AG04450 (cell line): ENCODE results near the gene ITGB5. TPM values are rescaled to one million over a fixed set of nuclear protein-coding genes. Genes with fewer than 3 reads are reported as not detected.

Source experiments
- CTCF ChIA-PET: fragments of 300-600, 350-600 bp; formaldehyde crosslinking; extraction: SDS; loops from one replicate; lab custom pipeline; 2022; ENCODE audit warnings: antibody characterized with exemption, inconsistent platforms; lab: Charles Lee
- POLR2A ChIA-PET: fragments of 350-600 bp; formaldehyde crosslinking; extraction: SDS; loops from one replicate; lab custom pipeline; 2021; ENCODE audit warnings: antibody characterized with exemption, inconsistent platforms; lab: Yijun Ruan, JAX
- DNase-seq: peaks from one replicate; pipeline ENCODE4 v3.0.0-alpha.2; 2011; ENCODE audit warnings: low read depth, low spot score
- H3K27ac ChIP-seq: one replicate; pipeline ENCODE4 v1.5.1; 2012; ENCODE audit warnings: low read depth, low read length, control low read depth
- H3K27me3 ChIP-seq: one replicate; pipeline ENCODE4 v1.6.0; 2012; ENCODE audit warnings: low read length; ENCODE audit not compliant: control insufficient read depth, insufficient read depth
- H3K4me3 ChIP-seq: 2 replicates; pipeline ENCODE4 v1.5.1; 2011; ENCODE audit warnings: mild to moderate bottlenecking, low read depth, low read length, control low read depth
- H3K9me3 ChIP-seq: 2 replicates; pipeline ENCODE4 v1.5.1; 2012; ENCODE audit warnings: low read length; ENCODE audit not compliant: control insufficient read depth, insufficient read depth
- CTCF ChIP-seq: IDR thresholded peaks from 2 replicates; pipeline ENCODE4 v1.5.1; 2011; ENCODE audit warnings: low read depth, low read length, control low read depth, inconsistent platforms
- polyA plus RNA-seq: library from polyadenylated mRNA; depleted of rRNA; stranded (reverse); fragments of >200 nt; gene quantifications from 2 replicates; pipeline ENCODE4 v1.2.3, GENCODE V29; 2011

The ITGB5 gene
- polyA plus RNA-seq, 1 experiment = 127 TPM

GRCh38 chr3:124741027-124741426 lies 146.1 kb downstream of the ITGB5 start:
- Histone ChIP-seq H3K27me3 (no peaks in the 10 kb centered on the region), H3K27ac (no peak overlapping the region), H3K9me3 (no peaks in the 10 kb centered on the region), H3K4me3 (no peak overlapping the region)
- POLR2A ChIA-PET = no interaction called here
- no peak for DNase-seq
- CTCF ChIA-PET = interaction anchor here (1.5 kb wide), 1 partner anchor 52 kb away, joined by 3 read pairs; no protein-coding TSS in a partner anchor
- no peak for TF ChIP-seq CTCF

GRCh38 chr3:124731760-124732159 lies 155.4 kb downstream of the ITGB5 start:
- no peak for TF ChIP-seq CTCF
- Histone ChIP-seq H3K9me3 (no peaks in the 10 kb centered on the region), H3K4me3 (no peak overlapping the region), H3K27ac (no peak overlapping the region), H3K27me3 (no peaks in the 10 kb centered on the region)
- CTCF ChIA-PET = interaction anchor here (0.7 to 2.0 kb wide), 6 partner anchors 29 to 245 kb away, joined by 3 to 6 read pairs (median 5); no protein-coding TSS in a partner anchor
- POLR2A ChIA-PET = interaction anchor here (0.7 kb wide), 1 partner anchor 45 kb away, joined by 3 read pairs; no protein-coding TSS in a partner anchor
- no peak for DNase-seq

GRCh38 chr3:124730941-124731297 lies 156.2 kb downstream of the ITGB5 start:
- H3K27ac ChIP-seq = no peak overlapping the region
- H3K9me3 ChIP-seq = no peaks in the 10 kb centered on the region

GRCh38 chr3:124730129-124730940 lies 156.8 kb downstream of the ITGB5 start, which contains the start of gene UMPS:
TSS of gene UMPS (plus strand) at chr3:124730452. CDS start at chr3:124730472, 20 bp downstream.
- TF ChIP-seq CTCF = no peak
- peak; percentile 10 for DNase-seq
- Histone ChIP-seq H3K27ac (no peak within 1 kb of the TSS), H3K9me3 (no peaks in the 10 kb centered on the region), H3K4me3 (peak within 1 kb of the TSS; percentile 99), H3K27me3 (no peaks in the 10 kb centered on the region)
- CTCF ChIA-PET = interaction anchor here (0.9 to 2.6 kb wide), 4 partner anchors 165 to 171 kb away, joined by 3 to 11 read pairs (median 4); no protein-coding TSS in a partner anchor
- POLR2A ChIA-PET = no interaction called here

More at GRCh38 chr3:124730941-124731297, 156.2 kb downstream of the ITGB5 start:
- ChIA-PET POLR2A (no interaction called here), CTCF (interaction anchor here (0.7 to 1.9 kb wide), 5 partner anchors 30 to 170 kb away, joined by 3 to 5 read pairs (median 3); no protein-coding TSS in a partner anchor)
- Histone ChIP-seq H3K4me3 (peak overlapping the region; percentile 99), H3K27me3 (no peaks in the 10 kb centered on the region)
- TF ChIP-seq CTCF = no peak
- no peak for DNase-seq

GRCh38 chr3:124722589-124722988 lies 164.6 kb downstream of the ITGB5 start:
- H3K4me3 ChIP-seq = no peak overlapping the region
- no peak overlapping the region for H3K27ac ChIP-seq
- CTCF ChIA-PET = interaction anchor here (1.5 kb wide), 2 partner anchors 34 to 179 kb away, joined by 4 to 5 read pairs; no protein-coding TSS in a partner anchor
- POLR2A ChIA-PET = no interaction called here
- DNase-seq = no peak
- peaks cover 5% of the 10 kb centered on the region for H3K27me3 ChIP-seq
- no peak for TF ChIP-seq CTCF
- no peaks in the 10 kb centered on the region for H3K9me3 ChIP-seq
